IPS-18c (cell line): ENCODE data around the gene COL23A1.
"Not testable (repeated sequence)": the region's sequence is repeated elsewhere in the genome, so short reads cannot be mapped to it uniquely, and the experiment has no call there.

Source experiments
- H3K4me3 ChIP-seq: 2 replicates; pipeline ENCODE4 v1.7.0; 2013; ENCODE audit warnings: low read depth, mild to moderate bottlenecking, low read length, moderate library complexity; ENCODE audit not compliant: insufficient read depth
- H3K9me3 ChIP-seq: one replicate; pipeline ENCODE4 v1.6.1; 2013; ENCODE audit warnings: mild to moderate bottlenecking, low read length, moderate library complexity; ENCODE audit not compliant: control insufficient read depth, insufficient read depth

Gene COL23A1

GRCh38 chr5:178322736-178323540, 267.3 kb downstream of the COL23A1 start:
- Histone ChIP-seq H3K4me3 (no peak overlapping the region), H3K9me3 (no peaks in the 10 kb centered on the region)

GRCh38 chr5:178320281-178320855, 269.8 kb downstream of the COL23A1 start:
- no peak overlapping the region for H3K4me3 ChIP-seq
- no peaks in the 10 kb centered on the region for H3K9me3 ChIP-seq

- Histone ChIP-seq H3K9me3 (no peaks in the 10 kb centered on the region), H3K4me3 (no peak overlapping the region)
Measured at GRCh38 chr5:178319541-178320041, 270.6 kb downstream of the COL23A1 start.

- H3K4me3 ChIP-seq: no peak overlapping the region
- H3K9me3 ChIP-seq: no peaks in the 10 kb centered on the region
Measured at GRCh38 chr5:178318893-178319292, 271.3 kb downstream of the COL23A1 start.

- no peaks in the 10 kb centered on the region for H3K9me3 ChIP-seq
- no peak overlapping the region for H3K4me3 ChIP-seq
Measured at GRCh38 chr5:178318382-178318781, 271.8 kb downstream of the COL23A1 start.

GRCh38 chr5:178317727-178318126, 272.5 kb downstream of the COL23A1 start:
- H3K9me3 ChIP-seq, H3K4me3 ChIP-seq: not testable (repeated sequence)

GRCh38 chr5:178314961-178315820, 275.0 kb downstream of the COL23A1 start:
- H3K4me3 ChIP-seq: no peak overlapping the region
- H3K9me3 ChIP-seq: no peaks in the 10 kb centered on the region

GRCh38 chr5:178314061-178314660, 276.0 kb downstream of the COL23A1 start:
- no peaks in the 10 kb centered on the region for H3K9me3 ChIP-seq
- no peak overlapping the region for H3K4me3 ChIP-seq

- no peaks in the 10 kb centered on the region for H3K9me3 ChIP-seq
Measured at GRCh38 chr5:178313316-178313715, 276.9 kb downstream of the COL23A1 start.

GRCh38 chr5:178312880-178313282, 277.3 kb downstream of the COL23A1 start:
- Histone ChIP-seq H3K9me3 (no peaks in the 10 kb centered on the region), H3K4me3 (no peak overlapping the region)

More at GRCh38 chr5:178313316-178313715, 276.9 kb downstream of the COL23A1 start:
- no peak overlapping the region for H3K4me3 ChIP-seq

GRCh38 chr5:178310130-178310865, 279.9 kb downstream of the COL23A1 start:
- Histone ChIP-seq H3K4me3 (no peak overlapping the region), H3K9me3 (no peaks in the 10 kb centered on the region)

- no peak overlapping the region for H3K4me3 ChIP-seq
- H3K9me3 ChIP-seq: no peaks in the 10 kb centered on the region
Measured at GRCh38 chr5:178309271-178310013, 280.8 kb downstream of the COL23A1 start.

GRCh38 chr5:178308541-178309092, 281.6 kb downstream of the COL23A1 start:
- Histone ChIP-seq H3K4me3 (no peak overlapping the region), H3K9me3 (no peaks in the 10 kb centered on the region)

GRCh38 chr5:178307267-178308045, 282.7 kb downstream of the COL23A1 start:
- no peak overlapping the region for H3K4me3 ChIP-seq
- H3K9me3 ChIP-seq: no peaks in the 10 kb centered on the region
